Neuronal stem cell (in vitro differentiated cells): ENCODE measurements around the gene ARFGEF3.

ENCODE experiments used
- DNase-seq: peaks from one replicate; pipeline ENCODE4 v3.0.0-alpha.2; 2013; ENCODE audit warnings: low spot score
- H2AFZ ChIP-seq: one replicate; pipeline ENCODE4 v1.6.1; 2013; ENCODE audit warnings: mild to moderate bottlenecking, low read length, inconsistent platforms
- H2AK5ac ChIP-seq: 2 replicates; pipeline ENCODE4 v1.6.1; 2013; ENCODE audit warnings: low read depth, mild to moderate bottlenecking, inconsistent platforms, low read length, moderate library complexity, mixed read lengths
- H2BK120ac ChIP-seq: 2 replicates; pipeline ENCODE4 v1.6.1; 2013; ENCODE audit warnings: low read depth, mild to moderate bottlenecking, inconsistent platforms, low read length, moderate library complexity, mixed read lengths
- H2BK12ac ChIP-seq: one replicate; pipeline ENCODE4 v1.6.1; 2013; ENCODE audit warnings: low read length, inconsistent platforms
- H2BK15ac ChIP-seq: 2 replicates; pipeline ENCODE4 v1.6.1; 2013; ENCODE audit warnings: mild to moderate bottlenecking, low read length, inconsistent platforms, mixed read lengths
- H2BK5ac ChIP-seq: one replicate; pipeline ENCODE4 v1.6.1; 2013; ENCODE audit warnings: inconsistent platforms, mild to moderate bottlenecking, low read length, moderate library complexity
- H3K14ac ChIP-seq: one replicate; pipeline ENCODE4 v1.6.1; 2013; ENCODE audit warnings: low read length, inconsistent platforms
- H3K18ac ChIP-seq: 2 replicates; pipeline ENCODE4 v1.6.1; 2013; ENCODE audit warnings: low read length, inconsistent platforms
- H3K23ac ChIP-seq: 2 replicates; pipeline ENCODE4 v1.6.1; 2013; ENCODE audit warnings: low read depth, mild to moderate bottlenecking, mixed read lengths, low read length, inconsistent platforms; ENCODE audit not compliant: poor library complexity
- H3K27ac ChIP-seq: replicated peaks from 3 replicates; pipeline ENCODE4 v1.5.1; 2013; ENCODE audit warnings: low read length, inconsistent platforms
- H3K27me3 ChIP-seq, 3 experiments: 2 replicates each; pipeline ENCODE4 v1.6.1; 2013; ENCODE audit warnings: low read length in 3 of 3, mild to moderate bottlenecking in 2 of 3, inconsistent platforms in 1 of 3, low read depth in 1 of 3, mixed read lengths in 1 of 3, moderate library complexity in 1 of 3; ENCODE audit not compliant: control insufficient read depth in 3 of 3, insufficient read depth in 3 of 3
- H3K36me3 ChIP-seq, 2 donors: replicated peaks in 1 of 2; 2 replicates each; pipeline ENCODE4 v1.6.1; 2013; ENCODE audit warnings: low read length in 2 of 2; ENCODE audit not compliant: control insufficient read depth in 2 of 2, insufficient read depth in 2 of 2
- H3K4ac ChIP-seq: 2 replicates; pipeline ENCODE4 v1.6.1; 2013; ENCODE audit warnings: inconsistent platforms, mild to moderate bottlenecking, low read length, moderate library complexity
- H3K4me1 ChIP-seq, 2 donors: 1 replicate in 1 of 2; 2 replicates in 1 of 2; pipeline ENCODE4 v1.6.1; 2013; ENCODE audit warnings: low read length in 2 of 2, low read depth in 1 of 2; ENCODE audit not compliant: control insufficient read depth in 2 of 2, insufficient read depth in 1 of 2
- H3K4me2 ChIP-seq: one replicate; pipeline ENCODE4 v1.6.1; 2013; ENCODE audit warnings: mild to moderate bottlenecking, low read length, inconsistent platforms; ENCODE audit not compliant: insufficient read depth, poor library complexity, severe bottlenecking
- H3K4me3 ChIP-seq, 2 donors: 2 replicates each; pipeline ENCODE4 v1.5.1; 2013; ENCODE audit warnings: low read length in 2 of 2, mild to moderate bottlenecking in 2 of 2, inconsistent platforms in 1 of 2, moderate library complexity in 1 of 2
- H3K79me1 ChIP-seq: one replicate; pipeline ENCODE4 v1.6.1; 2013; ENCODE audit warnings: low read depth, mild to moderate bottlenecking, inconsistent platforms, low read length, moderate library complexity
- H3K9ac ChIP-seq: one replicate; pipeline ENCODE4 v1.6.1; 2013; ENCODE audit warnings: mild to moderate bottlenecking, low read depth, low read length, inconsistent platforms; ENCODE audit not compliant: poor library complexity
- H3K9me3 ChIP-seq, 2 donors: replicated peaks in 1 of 2; 2 replicates each; pipeline versions ENCODE3 to v1.6.1; 2013; ENCODE audit warnings: low read length in 2 of 2, mild to moderate bottlenecking in 2 of 2, inconsistent platforms in 1 of 2, low read depth in 1 of 2, mixed read lengths in 1 of 2, moderate library complexity in 1 of 2; ENCODE audit not compliant: control insufficient read depth in 2 of 2, insufficient read depth in 1 of 2
- H4K8ac ChIP-seq: one replicate; pipeline ENCODE4 v1.6.1; 2013; ENCODE audit warnings: low read depth, mild to moderate bottlenecking, inconsistent platforms, low read length, moderate library complexity
- H4K91ac ChIP-seq: one replicate; pipeline ENCODE4 v1.6.1; 2013; ENCODE audit warnings: low read length, low read depth, mild to moderate bottlenecking, inconsistent platforms; ENCODE audit not compliant: poor library complexity
- WGBS, 2 donors: extraction: QIAGEN DNeasy Blood & Tissue Kit; methylation state at CpG; one replicate each; pipeline ENCODE4 v1.1.7; 2013; ENCODE audit warnings: missing lambda C conversion rate in 2 of 2, mixed read lengths in 1 of 2; ENCODE audit not compliant: insufficient read length in 2 of 2, insufficient replicate concordance in 1 of 2; ENCODE audit errors: extremely low coverage in 2 of 2; 5-methylcytosine and 5-hydroxymethylcytosine counted together

Gene ARFGEF3

DNA sequence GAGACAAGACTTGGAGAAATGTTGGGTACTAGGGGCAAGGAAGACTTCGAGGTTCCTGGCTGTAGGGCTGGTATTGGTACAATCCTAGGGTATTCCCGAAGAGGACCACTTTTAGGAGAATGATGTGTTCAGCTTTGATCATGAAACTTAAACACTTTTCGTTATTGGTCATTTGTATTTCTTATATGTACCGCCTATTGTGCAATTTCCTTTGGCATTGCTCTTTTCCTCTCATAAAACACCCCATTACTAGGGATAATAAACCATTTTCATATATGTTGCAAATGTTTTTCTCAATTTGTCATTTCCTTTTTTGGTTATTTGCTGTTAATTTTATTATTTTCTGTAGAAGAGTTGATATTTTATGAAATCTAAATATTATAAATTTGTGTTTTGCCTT is 18.9 kb upstream of the ARFGEF3 start:
- H3K9me3 ChIP-seq: no peaks in the 10 kb centered on the region

GRCh38 chr6:138145402-138145801 is 16.3 kb upstream of the ARFGEF3 start:
- no peak overlapping the region for H3K18ac ChIP-seq
- H3K4me3 ChIP-seq: no peak overlapping the region
- WGBS, 2 donors: no CpG with 5 or more reads among the region's 3 CpGs
- no peak overlapping the region for H2BK120ac ChIP-seq
- H3K4me2 ChIP-seq: no peak overlapping the region
- H2BK5ac ChIP-seq: no peak overlapping the region
- H3K79me1 ChIP-seq: no peaks in the 10 kb centered on the region
- no peak overlapping the region for H3K14ac ChIP-seq
- no peaks in the 10 kb centered on the region for H3K4me1 ChIP-seq
- H2BK12ac ChIP-seq: no peak overlapping the region
- no peak overlapping the region for H3K23ac ChIP-seq
- H3K4ac ChIP-seq: no peak overlapping the region
- no peak overlapping the region for H2BK15ac ChIP-seq
- DNase-seq: no peak
- H3K27ac ChIP-seq: no peak overlapping the region
- H3K36me3 ChIP-seq: no peaks in the 10 kb centered on the region
- H3K27me3 ChIP-seq: no peaks in the 10 kb centered on the region
- H3K9ac ChIP-seq: no peak overlapping the region
- no peak overlapping the region for H2AFZ ChIP-seq
- no peak overlapping the region for H4K91ac ChIP-seq
- H4K8ac ChIP-seq: no peak overlapping the region
- no peak overlapping the region for H2AK5ac ChIP-seq
- no peaks in the 10 kb centered on the region for H3K9me3 ChIP-seq

More for the DNA sequence above, 18.9 kb upstream of the ARFGEF3 start:
- H2BK12ac ChIP-seq: no peak overlapping the region
- no peak overlapping the region for H3K18ac ChIP-seq
- H2BK15ac ChIP-seq: no peak overlapping the region
- H3K23ac ChIP-seq: no peak overlapping the region
- H3K4me2 ChIP-seq: no peak overlapping the region
- no peak overlapping the region for H3K9ac ChIP-seq
- no peak overlapping the region for H2AK5ac ChIP-seq
- no peaks in the 10 kb centered on the region for H3K27me3 ChIP-seq
- WGBS, 2 donors: no CpG with 5 or more reads among the region's 4 CpGs
- H2BK120ac ChIP-seq: no peak overlapping the region
- H3K14ac ChIP-seq: no peak overlapping the region
- no peak overlapping the region for H2BK5ac ChIP-seq
- H3K36me3 ChIP-seq: no peaks in the 10 kb centered on the region
- no peak overlapping the region for H4K8ac ChIP-seq
- DNase-seq: no peak
- H3K79me1 ChIP-seq: no peaks in the 10 kb centered on the region
- H3K27ac ChIP-seq: no peak overlapping the region
- H3K4me3 ChIP-seq: no peak overlapping the region
- no peak overlapping the region for H4K91ac ChIP-seq
- H3K4ac ChIP-seq: no peak overlapping the region
- no peaks in the 10 kb centered on the region for H3K4me1 ChIP-seq
- H2AFZ ChIP-seq: no peak overlapping the region

GRCh38 chr6:138146544-138146943 is 15.2 kb upstream of the ARFGEF3 start:
- Histone ChIP-seq H2BK120ac (no peak overlapping the region), H3K14ac (no peak overlapping the region), H3K18ac (no peak overlapping the region), H2AFZ (no peak overlapping the region), H3K4me3 (no peak overlapping the region), H2BK15ac (no peak overlapping the region), H3K23ac (no peak overlapping the region), H3K4me1 (no peaks in the 10 kb centered on the region), H3K4ac (no peak overlapping the region), H3K9me3 (no peaks in the 10 kb centered on the region), H2BK5ac (no peak overlapping the region), H4K91ac (no peak overlapping the region), H3K9ac (no peak overlapping the region), H2AK5ac (no peak overlapping the region), H2BK12ac (no peak overlapping the region), H3K27me3 (no peaks in the 10 kb centered on the region), H3K4me2 (no peak overlapping the region), H3K27ac (no peak overlapping the region), H4K8ac (no peak overlapping the region), H3K36me3 (no peaks in the 10 kb centered on the region), H3K79me1 (no peaks in the 10 kb centered on the region)
- WGBS, 2 donors: no CpG with 5 or more reads among the region's 5 CpGs
- DNase-seq: no peak

DNA sequence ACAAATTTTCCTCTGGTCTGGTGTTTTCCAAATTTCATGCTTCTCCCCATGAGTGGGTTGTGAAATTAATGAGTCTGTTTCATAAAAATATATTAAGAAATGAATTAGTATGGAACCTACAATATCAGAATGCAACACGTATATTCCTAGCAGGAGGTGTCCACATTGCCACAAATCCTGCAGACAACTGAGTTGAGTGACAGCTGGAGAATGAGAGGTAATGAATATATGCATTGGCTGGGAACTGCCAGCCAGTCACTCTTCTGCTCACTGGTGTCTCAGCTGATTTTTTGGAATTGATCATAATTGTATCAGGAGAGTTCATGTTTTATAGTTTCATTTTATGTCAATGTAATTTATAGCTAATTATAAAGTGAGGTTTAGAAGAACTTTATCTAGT is 6.3 kb upstream of the ARFGEF3 start:
- no peak overlapping the region for H4K91ac ChIP-seq

More for the DNA sequence above, 6.3 kb upstream of the ARFGEF3 start:
- no peak overlapping the region for H3K23ac ChIP-seq
- H3K9me3 ChIP-seq: no peaks in the 10 kb centered on the region
- no peak overlapping the region for H2BK120ac ChIP-seq
- H3K4me3 ChIP-seq: no peak overlapping the region
- H3K4me1 ChIP-seq: peaks cover 0 to 2% of the 10 kb centered on the region in 2 donors
- no peaks in the 10 kb centered on the region for H3K79me1 ChIP-seq
- no peak overlapping the region for H2AK5ac ChIP-seq
- no peaks in the 10 kb centered on the region for H3K36me3 ChIP-seq
- no peak overlapping the region for H3K14ac ChIP-seq
- H2AFZ ChIP-seq: no peak overlapping the region
- H4K8ac ChIP-seq: no peak overlapping the region
- H3K27me3 ChIP-seq: peaks cover 0 to 24% (median 0%) of the 10 kb centered on the region in 3 experiments
- no peak overlapping the region for H3K4ac ChIP-seq
- H3K4me2 ChIP-seq: no peak overlapping the region
- H2BK5ac ChIP-seq: no peak overlapping the region
- no peak overlapping the region for H3K27ac ChIP-seq
- no peak overlapping the region for H3K18ac ChIP-seq
- no CpG with 5 or more reads among the region's 1 CpG for WGBS, 2 donors
- DNase-seq: no peak
- H3K9ac ChIP-seq: no peak overlapping the region
- H2BK15ac ChIP-seq: no peak overlapping the region
- no peak overlapping the region for H2BK12ac ChIP-seq
